ENCODE data around the gene TP53RK. TPM values are rescaled to one million over a fixed set of nuclear protein-coding genes. Genes with fewer than 3 reads are reported as not detected.

Gene TP53RK
- total and polyA plus RNA-seq, 2 experiments from 2014 or later = 24.2 to 26.0 TPM

- H3K27ac ChIP-seq (ENCODE audit: low read depth) = no peak overlapping the region
Observed at GRCh38 chr20:46671866-46672542, 17.2 kb downstream of the TP53RK start.

More at GRCh38 chr20:46671866-46672542, 17.2 kb downstream of the TP53RK start:
- peaks cover 6% of the 10 kb centered on the region for H3K27me3 Mint-ChIP-seq (ENCODE audit: insufficient read depth, low read depth, poor library complexity)
- Histone ChIP-seq H3K9me2 (ENCODE audit: insufficient read depth) (no peaks in the 10 kb centered on the region), H3K4me1 (ENCODE audit: insufficient read depth) (peaks cover 7% of the 10 kb centered on the region), H3K79me2 (replicated peaks; ENCODE audit: insufficient read depth) (no peaks in the 10 kb centered on the region), H2AFZ (no peak overlapping the region), H4K20me1 (replicated peaks; ENCODE audit: insufficient read depth) (no peaks in the 10 kb centered on the region), H3K36me3 (ENCODE audit: insufficient read depth) (no peaks in the 10 kb centered on the region), H3K27me3 (ENCODE audit: insufficient read depth) (no peaks in the 10 kb centered on the region), H3K4me3 (no peak overlapping the region), H3K4me2 (no peak overlapping the region), H3F3A (replicated peaks; ENCODE audit: low read depth) (no peaks in the 10 kb centered on the region)
- H3K4me3 Mint-ChIP-seq = no peak overlapping the region
- peaks cover 38% of the 10 kb centered on the region for H3K36me3 Mint-ChIP-seq (ENCODE audit: low read depth)
- peaks cover 17% of the 10 kb centered on the region for H3K9me3 Mint-ChIP-seq
- H3K27ac Mint-ChIP-seq = no peak overlapping the region
- DNase-seq (ENCODE audit: low spot score) (no peak), ATAC-seq (no peak)
- TF ChIP-seq ZNF331 (CRISPR knock-in tag; IDR thresholded peaks at IDR 0.05; ENCODE audit: low read depth) (no peak), JUNB (IDR thresholded peaks at IDR 0.05; ENCODE audit: unreplicated experiment) (no peak), REST (IDR thresholded peaks at IDR 0.05; ENCODE audit: unreplicated experiment) (no peak), EZH2 (IDR thresholded peaks at IDR 0.05; ENCODE audit: low read depth, unreplicated experiment) (no peak), CTCF (conservative IDR thresholded peaks at IDR 0.05; ENCODE audit: low read depth in 2 of 2) (no peak), ZNF114 (CRISPR knock-in tag; IDR thresholded peaks at IDR 0.05) (no peak), ZNF462 (CRISPR knock-in tag; IDR thresholded peaks at IDR 0.05) (no peak)
- peaks cover 22% of the 10 kb centered on the region for H3K4me1 Mint-ChIP-seq
